OCI-M2 (cell line): Measurements from ENCODE around the gene TEX13C.
"Not testable (repeated sequence)": the region's sequence is repeated elsewhere in the genome, so short reads cannot be mapped to it uniquely, and the experiment has no call there.

ENCODE experiments used
- DNase-seq: peaks from one replicate; lab custom pipeline; 2025; ENCODE audit not compliant: unreplicated experiment; lab: John Stamatoyannopoulos, UW

TEX13C gene

DNA sequence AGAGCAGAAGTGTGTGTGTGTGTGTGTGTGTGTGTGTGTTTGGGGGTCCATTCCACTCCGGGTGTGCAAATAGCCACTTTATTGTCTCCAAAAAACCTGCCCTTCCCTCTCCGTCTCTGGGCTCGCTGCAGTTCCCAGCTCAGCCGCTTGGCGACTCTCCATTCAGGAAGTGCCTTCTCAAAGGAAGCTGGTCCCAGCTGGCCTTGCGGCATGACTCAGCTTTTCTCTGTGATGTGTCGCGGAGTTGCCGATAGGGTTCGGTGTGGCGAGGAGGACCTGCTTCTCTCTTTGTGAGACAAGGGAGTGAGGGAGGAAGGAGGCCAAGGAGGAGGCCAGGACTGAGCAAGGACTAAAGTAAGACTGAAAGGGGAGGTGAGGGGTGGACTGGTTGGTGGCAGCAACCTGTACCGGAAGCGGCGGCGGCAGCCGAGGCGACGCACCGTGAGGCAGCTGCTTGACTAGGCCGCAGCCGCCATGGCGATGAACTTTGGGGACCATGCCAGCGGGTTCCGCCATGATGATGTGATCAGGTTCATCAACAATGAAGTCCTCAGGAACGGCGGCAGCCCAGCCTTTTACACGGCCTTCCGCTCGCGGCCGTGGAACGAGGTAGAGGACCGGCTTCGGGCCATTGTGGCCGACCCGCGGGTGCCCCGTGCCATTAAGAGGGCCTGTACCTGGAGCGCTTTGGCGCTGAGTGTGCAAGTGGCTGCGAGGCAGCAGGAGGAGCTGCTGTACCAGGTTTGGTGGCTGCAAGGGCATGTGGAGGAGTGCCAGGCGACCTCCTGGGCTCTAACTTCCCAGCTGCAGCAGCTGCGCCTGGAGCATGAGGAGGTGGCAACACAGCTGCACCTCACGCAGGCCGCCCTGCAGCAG, at the start of gene TEX13C:
Gene TEX13C, plus strand, starts transcription at position 226 of the 876 bp plus-strand sequence. Its CDS starts 249 bp downstream, at position 475.
- no peak for DNase-seq

DNA sequence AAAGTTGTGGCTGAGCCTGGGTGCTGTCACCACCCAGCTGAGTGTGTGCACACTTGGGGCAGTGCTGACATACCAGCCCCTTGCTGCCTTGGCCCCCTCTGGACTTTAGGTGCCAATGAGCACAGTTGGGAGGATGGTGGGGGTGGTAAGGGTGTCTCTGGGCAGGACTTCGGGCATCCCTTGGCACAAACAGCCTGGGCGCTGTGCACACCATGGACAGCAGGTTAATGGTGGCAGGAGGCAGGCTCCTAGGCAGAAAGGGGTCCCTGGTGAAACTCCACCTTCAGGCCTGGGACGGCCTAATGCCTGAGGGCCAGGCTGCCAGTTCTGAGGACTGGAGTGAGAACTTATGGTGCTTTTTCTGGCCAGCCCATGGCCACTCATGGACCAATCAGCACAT, 32.4 kb upstream of the TEX13C start:
- DNase-seq = no peak

DNA sequence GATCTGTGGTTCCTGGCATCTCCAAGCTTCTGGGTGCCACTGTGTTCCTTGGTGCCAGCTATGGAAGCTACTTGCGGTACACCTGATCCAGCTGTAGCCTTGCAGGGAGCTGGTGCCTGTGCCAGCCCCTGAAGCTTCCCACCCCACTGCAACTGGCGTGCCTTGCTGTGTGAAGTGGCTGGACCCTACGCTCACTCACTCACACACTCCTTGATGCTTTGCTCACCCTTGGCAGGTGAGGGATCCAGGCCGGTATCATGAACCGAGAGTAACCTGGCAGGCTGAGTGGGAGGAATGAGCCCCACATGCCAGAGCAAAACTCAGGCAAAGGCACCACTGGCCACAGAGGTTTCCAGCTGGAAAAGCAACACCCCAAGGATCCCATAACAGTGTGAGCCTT, 31.3 kb upstream of the TEX13C start:
- DNase-seq = no peak

DNA sequence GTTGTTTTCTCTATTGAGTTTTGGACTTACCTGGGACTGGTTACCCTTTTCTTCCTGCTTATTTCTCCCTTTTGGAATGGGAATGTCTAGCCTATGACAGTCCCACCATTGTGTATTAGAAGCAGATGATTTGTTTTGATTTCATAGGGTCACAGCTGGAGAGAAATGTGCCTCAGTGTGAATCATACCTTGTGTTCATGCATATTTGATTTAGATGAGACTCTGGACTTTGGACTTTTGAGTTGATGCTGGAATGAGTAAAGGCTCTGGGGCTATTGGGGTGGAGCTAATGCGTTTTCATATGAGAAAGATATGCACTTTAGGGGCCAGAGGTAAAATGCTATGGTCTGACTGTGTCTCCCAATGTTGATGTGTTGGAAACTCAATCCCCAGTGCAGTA, 30.5 kb upstream of the TEX13C start:
- DNase-seq = no peak

DNA sequence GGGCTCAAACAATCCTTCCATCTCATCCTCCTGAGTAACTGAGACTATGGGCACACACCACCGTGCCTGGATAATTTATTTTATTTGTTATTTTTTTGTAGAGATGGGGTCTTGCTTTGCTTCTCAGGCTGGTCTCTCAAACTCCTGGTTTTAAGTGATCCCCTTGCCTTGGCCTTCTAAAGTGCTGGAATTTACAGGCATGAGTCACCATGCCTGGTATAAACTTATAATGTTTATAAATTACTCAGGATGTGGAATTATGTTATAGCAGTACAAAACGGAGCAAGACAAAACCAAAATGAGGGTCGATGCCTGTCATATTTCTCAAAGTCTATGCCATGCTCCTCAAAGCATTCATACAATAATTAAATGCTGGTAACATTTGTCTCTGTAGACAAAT, 29.8 kb upstream of the TEX13C start:
- no peak for DNase-seq

DNA sequence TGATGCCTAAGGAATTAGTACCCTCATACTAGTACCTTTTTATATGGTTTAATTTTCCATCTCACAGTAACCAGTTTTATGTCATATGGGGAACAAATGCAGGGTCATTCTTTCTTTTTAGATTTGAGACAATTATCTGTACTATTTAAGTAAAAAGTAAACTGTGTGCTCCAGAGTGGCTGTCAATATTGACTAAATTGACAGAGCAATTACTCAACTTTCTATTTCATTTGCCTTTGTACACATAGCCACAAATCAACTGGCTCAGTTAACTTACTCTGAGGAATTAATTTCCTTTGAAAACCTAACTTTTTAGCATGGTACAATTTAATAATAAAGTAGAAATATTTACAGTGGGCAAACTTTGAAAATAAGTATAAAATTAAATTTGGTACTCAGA, 28.5 kb upstream of the TEX13C start:
- no peak for DNase-seq

DNA sequence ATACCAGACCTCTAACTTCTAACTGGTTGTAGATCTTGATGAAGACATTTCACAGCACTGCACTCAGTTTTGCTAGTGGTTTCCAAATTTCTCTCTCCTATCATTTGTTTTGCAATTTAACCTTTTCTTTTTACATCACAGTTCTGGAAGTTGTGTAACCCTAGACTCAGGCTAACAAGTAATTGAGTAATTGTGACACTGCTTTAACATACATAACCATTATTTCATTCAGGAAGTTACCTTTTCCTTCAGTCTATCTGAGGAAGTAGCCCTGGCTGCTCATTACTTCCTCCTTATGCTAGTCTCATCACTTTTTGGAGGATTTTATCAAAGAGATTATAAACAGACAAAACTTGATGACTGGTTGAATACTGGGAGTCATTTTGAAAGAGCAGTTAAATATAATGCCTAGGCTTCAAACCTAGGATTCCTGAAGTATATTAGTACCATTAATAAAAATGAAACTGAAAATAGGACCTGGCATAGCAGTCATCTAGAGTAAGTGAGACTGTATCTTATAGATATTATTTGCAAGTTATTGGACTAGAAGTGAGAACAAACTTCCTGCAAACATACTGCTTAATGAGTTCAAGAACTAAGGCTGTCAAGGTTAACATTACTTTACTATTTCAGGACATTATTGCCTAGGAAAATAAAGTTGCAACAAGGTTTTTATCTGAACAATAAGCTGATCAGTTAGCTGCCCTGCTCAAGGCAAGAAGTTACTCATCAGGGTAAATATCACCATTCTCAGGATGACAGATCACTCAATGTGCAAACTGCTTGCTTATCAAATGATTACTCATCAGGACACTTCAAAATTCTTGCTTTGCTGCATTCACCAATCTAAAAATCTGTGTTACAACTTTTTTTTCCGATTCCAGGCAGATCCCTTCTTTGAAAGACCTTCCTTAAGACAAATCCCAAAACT, 25.6 kb upstream of the TEX13C start:
- no peak for DNase-seq

DNA sequence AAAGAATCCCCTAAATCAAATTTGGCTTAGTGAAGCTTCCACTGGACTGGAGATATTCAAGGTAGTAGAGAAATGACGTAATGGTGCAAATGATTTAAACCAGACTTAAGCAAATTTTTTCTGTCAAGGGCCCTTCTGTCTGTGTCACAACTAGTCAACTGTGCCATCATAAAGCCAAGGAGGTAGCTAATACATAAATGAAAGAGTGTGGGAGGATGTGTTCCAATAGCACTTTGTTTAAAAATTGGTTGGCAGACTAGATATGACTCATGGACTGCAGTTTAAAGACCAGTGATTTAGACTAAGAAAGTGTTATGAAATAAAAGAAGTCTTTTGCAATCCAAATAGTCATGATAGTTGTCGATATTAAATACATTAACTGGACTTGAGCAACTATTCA, 24.3 kb upstream of the TEX13C start:
- no peak for DNase-seq

DNA sequence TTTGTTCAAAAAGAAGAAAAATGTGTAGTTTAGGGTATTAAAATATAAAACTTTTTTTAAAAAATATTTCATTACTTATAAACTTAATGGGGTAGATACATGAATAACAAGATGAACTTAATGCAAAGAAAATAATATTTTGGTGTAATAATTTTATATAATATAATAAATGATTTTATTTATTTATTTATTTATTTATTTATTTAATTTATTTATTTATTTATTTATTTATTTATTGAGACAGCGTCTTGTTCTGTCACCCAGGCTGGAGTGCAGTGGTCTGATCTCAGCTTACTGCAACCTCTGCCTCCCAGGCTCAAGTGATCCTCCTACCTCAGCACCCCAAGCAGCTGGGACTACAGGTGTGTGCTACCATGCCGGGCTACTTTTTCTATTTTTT, 20.8 kb upstream of the TEX13C start:
- no peak for DNase-seq

DNA sequence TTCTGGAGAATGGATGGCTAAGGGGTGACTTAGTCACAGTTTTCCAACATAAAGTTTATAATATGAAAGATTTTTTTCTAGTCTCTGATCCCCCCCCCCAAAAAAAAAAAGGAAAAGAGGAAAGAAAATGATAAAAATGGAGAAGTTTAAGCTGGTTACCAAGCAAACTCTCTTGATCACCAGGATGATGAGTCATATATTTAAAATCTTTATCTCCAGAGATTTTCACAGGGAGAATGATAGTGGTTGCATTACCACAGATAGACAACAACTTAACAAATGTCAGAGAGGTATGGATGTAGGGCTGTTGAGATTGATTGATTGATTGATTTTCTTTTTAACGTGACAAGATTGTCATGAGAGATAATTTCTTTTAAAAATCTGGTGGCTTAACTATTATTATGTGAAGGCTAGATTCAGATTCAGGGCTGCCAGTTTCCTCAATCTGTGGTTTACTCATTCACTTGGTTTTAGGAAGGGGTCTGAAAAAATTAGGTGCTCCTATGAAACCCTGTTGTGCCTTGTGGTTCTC, 13.3 kb upstream of the TEX13C start:
- DNase-seq = no peak

DNA sequence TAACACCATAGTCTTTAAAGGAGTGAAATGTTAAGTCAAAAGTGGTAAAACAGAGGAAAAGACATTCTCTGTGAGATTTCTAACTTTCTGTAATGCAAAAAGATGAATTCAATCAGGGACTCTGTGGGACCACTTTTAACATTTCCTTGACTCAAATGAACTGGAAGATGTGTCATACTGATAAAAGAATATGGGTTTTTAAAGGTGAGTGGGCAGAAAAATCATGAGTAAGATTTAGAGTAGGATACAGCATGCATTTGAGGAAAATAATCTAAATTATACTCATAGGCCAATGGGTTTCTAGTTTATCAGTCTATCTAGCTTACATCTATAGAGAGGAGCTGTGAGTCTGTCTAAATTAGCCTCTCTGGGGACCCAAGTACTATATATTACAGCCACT, 11.0 kb upstream of the TEX13C start:
- DNase-seq = no peak

DNA sequence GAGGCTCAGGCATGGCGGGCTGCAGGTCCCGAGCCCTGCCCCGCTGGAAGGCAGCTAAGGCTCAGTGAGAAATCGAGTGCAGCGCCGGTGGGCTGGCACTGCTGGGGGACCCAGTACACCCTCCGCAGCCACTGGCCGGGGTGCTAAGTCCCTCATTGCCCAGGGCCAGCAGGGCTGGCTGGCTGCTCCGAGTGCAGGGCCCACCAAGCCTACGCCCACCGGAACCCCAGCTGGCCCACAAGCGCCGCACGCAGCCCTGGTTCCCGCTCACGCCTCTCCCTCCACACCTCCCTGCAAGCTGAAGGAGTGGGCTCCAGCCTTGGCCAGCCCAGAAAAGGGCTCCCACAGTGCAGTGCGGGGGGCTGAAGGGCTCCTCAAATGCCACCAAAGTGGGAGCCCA, 505 bp upstream of the TEX13C start:
- DNase-seq = not testable (repeated sequence)

DNA sequence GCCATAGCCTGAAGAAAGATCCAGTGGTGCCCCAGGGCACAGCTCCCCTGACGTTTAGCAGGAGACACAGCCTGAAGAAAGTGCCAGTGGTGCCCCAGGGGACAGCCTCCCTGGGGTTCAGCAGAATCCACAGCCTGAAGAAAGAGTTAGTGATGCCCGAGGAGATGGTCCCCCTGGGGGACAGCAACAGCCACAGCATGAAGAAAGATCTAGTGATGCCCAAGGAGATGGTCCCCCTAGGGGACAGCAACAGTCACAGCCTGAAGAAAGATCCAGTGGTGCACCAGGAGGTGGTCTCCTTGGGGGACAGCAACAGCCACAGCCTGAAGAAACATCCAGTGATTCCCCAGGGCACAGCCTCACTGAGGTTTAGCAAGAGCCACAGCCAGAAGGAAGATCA, 2.8 kb downstream of the TEX13C start:
- DNase-seq = no peak

DNA sequence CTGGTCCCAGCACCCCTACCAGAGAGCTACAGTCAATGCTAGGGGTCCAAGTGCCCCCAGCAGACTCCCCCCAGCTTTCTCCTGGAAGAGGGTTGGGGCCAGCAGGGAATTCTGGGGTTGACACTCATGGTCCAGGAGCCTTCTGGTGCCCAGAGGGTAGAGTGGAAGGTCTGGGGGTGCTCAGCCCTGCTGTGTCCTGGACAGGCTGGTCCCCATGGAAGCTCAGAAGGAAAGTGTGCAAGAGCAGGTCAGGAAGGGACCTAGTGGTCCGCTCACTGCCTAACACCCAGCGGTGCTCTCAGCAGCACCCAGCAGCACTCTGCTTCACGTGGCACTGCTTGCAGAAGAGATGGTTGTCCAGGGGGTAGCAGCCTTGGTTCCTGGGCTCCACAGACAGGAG, 6.9 kb downstream of the TEX13C start:
- DNase-seq = no peak

DNA sequence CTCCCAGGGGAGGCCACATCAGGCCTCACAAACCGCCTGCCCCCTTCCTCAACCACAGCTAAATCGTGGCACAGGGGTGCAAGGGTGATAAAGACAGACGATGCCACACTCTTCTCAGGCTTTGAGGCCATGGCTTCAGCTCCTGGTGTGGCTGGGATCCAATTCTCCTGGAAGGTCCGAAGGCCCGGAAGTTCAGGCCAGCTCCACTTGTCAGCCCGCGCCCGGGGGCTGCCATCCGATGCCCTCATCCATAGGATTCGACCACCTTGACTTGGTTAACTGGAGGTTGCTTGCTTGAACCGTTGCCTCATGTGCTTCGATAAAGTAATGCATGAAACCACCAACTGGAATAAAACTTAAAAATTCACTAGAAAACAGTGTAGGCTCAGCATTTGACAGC, 8.2 kb downstream of the TEX13C start:
- DNase-seq = no peak

DNA sequence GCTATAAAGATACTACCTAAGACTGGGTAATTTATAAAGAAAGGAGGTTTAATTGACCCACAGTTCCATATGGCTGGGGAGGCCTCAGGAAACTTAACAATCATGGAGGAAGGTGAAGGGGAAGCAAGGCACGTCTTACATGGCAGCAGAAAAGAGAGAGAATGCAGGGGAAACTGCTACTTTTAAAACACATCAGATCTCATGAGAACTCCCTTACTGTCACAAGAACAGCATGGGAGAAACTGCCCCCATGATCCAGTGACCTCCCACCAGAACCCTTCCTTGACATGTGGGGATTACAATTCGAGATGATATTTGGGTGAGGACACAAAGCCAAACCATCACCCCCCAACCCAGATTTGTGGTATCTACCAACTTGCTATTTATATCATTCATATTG, 13.9 kb downstream of the TEX13C start:
- no peak for DNase-seq

DNA sequence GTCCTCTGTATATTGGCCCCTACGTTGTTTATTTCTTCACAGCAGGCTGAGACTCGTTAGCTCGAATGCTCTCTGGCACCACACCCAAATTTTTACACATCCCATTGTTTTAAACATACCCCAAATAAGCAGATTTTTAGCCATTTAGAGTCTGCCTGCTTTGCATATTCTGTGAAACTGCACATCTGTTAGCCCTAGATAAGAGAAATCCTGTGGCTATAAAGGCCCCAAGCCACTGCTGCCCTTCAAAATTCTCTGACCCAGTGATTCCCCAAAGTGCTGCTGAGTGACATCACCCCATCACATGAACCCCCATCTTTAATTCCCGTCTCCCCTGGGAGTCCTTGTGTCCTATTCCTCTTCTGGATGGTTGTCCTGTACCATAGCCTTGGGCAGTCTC, 20.8 kb downstream of the TEX13C start:
- DNase-seq = no peak

DNA sequence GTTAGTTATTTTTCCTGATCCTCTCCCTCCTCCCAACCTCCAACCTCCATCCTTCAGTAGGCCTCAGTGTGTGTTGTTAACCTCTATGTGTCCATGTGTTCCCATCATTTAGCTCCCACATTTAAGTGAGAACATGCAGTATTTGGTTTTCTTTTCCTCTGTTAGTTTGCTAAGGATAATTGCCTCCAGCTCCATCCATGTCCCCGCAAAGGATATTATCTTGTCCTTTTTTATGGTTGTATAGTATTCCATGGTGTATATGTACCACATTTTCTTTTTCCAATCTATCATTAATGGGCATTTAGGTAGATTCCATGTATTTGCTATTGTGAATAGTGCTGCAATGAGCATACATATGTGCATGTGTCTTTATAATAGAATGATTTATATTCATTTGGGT, 54.5 kb downstream of the TEX13C start:
- DNase-seq = no peak
